ENCODE results near the gene CTIF. TPM values are rescaled to one million over a fixed set of nuclear protein-coding genes. Genes with fewer than 3 reads are reported as not detected.

CTIF gene
- total RNA-seq, 2 experiments from 2014 or later, result 3.2 to 3.5 TPM

- Mint-ChIP-seq H3K4me3 (no peak overlapping the region), H3K36me3 (ENCODE audit: low read depth) (no peaks in the 10 kb centered on the region), H3K4me1 (ENCODE audit: low read depth) (peaks cover 4% of the 10 kb centered on the region), H3K9me3 (no peaks in the 10 kb centered on the region), H3K27me3 (no peaks in the 10 kb centered on the region), H3K27ac (no peak overlapping the region)
- ATAC-seq (no peak), DNase-seq (no peak)
- no peak for TF ChIP-seq CTCF (IDR thresholded peaks at IDR 0.05)
- intact Hi-C loops (cut with micrococcal nuclease), result no loop called here
- ChIA-PET CTCF (no interaction called here), POLR2A (no interaction called here)
Measured at GRCh38 chr18:48735681-48736255, 196.9 kb downstream of the CTIF start.

- no peak for ATAC-seq
- H3K4me1 Mint-ChIP-seq (ENCODE audit: low read depth), result peaks cover 4% of the 10 kb centered on the region
- no peak overlapping the region for H3K4me3 Mint-ChIP-seq
- no peak for DNase-seq
- no peak for TF ChIP-seq CTCF (IDR thresholded peaks at IDR 0.05)
- intact Hi-C loops (cut with micrococcal nuclease), result no loop called here
- no peaks in the 10 kb centered on the region for H3K9me3 Mint-ChIP-seq
- CTCF ChIA-PET, result no interaction called here
- H3K36me3 Mint-ChIP-seq (ENCODE audit: low read depth), result no peaks in the 10 kb centered on the region
- no peak overlapping the region for H3K27ac Mint-ChIP-seq
- POLR2A ChIA-PET, result no interaction called here
- no peaks in the 10 kb centered on the region for H3K27me3 Mint-ChIP-seq
Measured at GRCh38 chr18:48736321-48737260, 197.8 kb downstream of the CTIF start.

GRCh38 chr18:48739266-48740067, 200.6 kb downstream of the CTIF start:
- ChIA-PET POLR2A (no interaction called here), CTCF (no interaction called here)
- no peak overlapping the region for H3K27ac Mint-ChIP-seq
- intact Hi-C loops (cut with micrococcal nuclease), result no loop called here
- no peaks in the 10 kb centered on the region for H3K27me3 Mint-ChIP-seq
- no peak for TF ChIP-seq CTCF (IDR thresholded peaks at IDR 0.05)
- no peak overlapping the region for H3K4me3 Mint-ChIP-seq
- no peaks in the 10 kb centered on the region for H3K9me3 Mint-ChIP-seq
- no peak for ATAC-seq
- H3K4me1 Mint-ChIP-seq (ENCODE audit: low read depth), result peaks cover 4% of the 10 kb centered on the region
- no peaks in the 10 kb centered on the region for H3K36me3 Mint-ChIP-seq (ENCODE audit: low read depth)
- no peak for DNase-seq

GRCh38 chr18:48740068-48740440, 201.2 kb downstream of the CTIF start:
- ChIA-PET CTCF (no interaction called here), POLR2A (interaction anchor here (0.6 kb wide), 1 partner anchor 27 kb away, joined by 3 read pairs; no protein-coding TSS in a partner anchor)
- no peaks in the 10 kb centered on the region for H3K36me3 Mint-ChIP-seq (ENCODE audit: low read depth)
- no peak overlapping the region for H3K27ac Mint-ChIP-seq
- intact Hi-C loops (cut with micrococcal nuclease), result no loop called here
- H3K4me1 Mint-ChIP-seq (ENCODE audit: low read depth), result peaks cover 2% of the 10 kb centered on the region
- DNase-seq, result no peak
- no peaks in the 10 kb centered on the region for H3K27me3 Mint-ChIP-seq
- TF ChIP-seq CTCF (IDR thresholded peaks at IDR 0.05), result no peak
- no peak overlapping the region for H3K4me3 Mint-ChIP-seq
- no peaks in the 10 kb centered on the region for H3K9me3 Mint-ChIP-seq
- no peak for ATAC-seq
